Frontal cortex (tissue), 4 donors: ENCODE measurements around the gene FGD3. TPM values are rescaled to one million over a fixed set of nuclear protein-coding genes. Genes with fewer than 3 reads are reported as not detected.
"Not testable (repeated sequence)": the region's sequence is repeated elsewhere in the genome, so short reads cannot be mapped to it uniquely, and the experiment has no call there.

ENCODE experiments used
- DNase-seq, 2 donors: peaks; one replicate each; pipeline ENCODE4 v3.0.0; 2012; ENCODE audit warnings: low spot score in 2 of 2
- FAIRE-seq: peaks from 2 replicates; lab custom pipeline; 2012; peaks lifted over from hg19 to GRCh38; lab: Jason Lieb, UNC
- total RNA-seq: library from RNA; depleted of rRNA; stranded (reverse); fragments of >200 nt; gene quantifications from one replicate; pipeline ENCODE4 v1.2.3, GENCODE V29; 2014
- donor health status: control.
- donor health status: control.
- donor health status: control.

The FGD3 gene
- total RNA-seq, 1 donor from 2014 or later = 17.9 TPM

DNA sequence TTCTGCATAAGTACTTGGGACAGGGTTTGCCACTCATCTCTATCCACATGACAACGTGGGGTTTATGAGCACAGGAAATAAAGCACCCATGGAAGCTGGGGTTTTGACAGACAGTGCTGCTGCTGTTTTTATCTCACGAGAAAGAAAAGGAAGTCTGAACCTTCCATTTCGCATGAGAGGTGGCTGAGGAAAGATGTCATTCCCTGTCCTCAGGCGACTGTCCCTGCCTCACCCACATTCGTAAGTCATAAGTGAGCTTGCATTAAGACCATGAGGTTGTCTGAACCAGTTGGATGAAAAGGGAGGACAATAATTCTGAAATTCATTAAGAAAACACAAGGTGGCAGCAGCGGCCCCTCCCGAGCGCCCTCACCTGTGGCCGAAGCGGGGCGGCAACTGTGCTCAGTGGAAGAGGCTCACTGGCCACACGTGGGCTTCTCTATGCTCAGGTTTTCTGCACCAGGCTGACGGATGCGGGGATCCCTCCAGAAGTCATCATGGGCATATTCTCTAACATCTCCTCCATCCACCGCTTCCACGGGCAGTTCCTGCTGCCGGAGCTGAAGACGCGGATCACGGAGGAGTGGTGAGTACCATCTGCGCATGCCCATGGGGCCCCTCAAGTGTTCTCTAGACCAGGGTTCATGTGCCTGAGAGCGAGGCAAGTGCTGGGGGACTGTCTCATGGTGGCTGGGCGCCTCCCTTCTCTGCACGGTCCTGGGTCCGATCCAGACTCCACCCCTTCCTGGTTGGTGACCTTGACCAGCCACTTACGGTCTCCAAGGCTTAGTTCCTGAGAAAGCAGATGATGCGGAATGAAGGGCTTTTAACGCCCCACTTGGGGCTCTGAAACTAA lies 56.5 kb downstream of the FGD3 start:
- FAIRE-seq (no peak), DNase-seq (peak in 1 of 2 donors; percentile 60)

DNA sequence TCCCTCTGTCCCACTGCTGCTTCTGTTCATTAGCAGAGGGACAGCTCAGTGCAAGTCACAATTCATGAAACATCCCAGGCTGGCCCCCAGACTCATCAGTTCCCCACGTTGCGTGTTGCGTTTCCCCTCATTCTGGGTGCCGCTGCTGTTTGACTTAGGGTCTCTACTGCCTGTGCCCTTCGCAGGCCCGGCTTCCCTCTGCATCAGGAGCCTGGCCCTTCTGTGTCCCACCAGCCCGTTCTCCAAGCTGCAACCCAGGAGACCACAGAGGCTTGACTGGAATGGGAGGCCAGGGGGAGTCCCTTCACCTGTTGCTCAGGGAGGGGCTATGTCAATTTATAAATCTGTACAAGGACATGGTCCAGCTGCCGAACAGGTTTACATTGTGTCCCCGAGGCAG lies 57.2 kb downstream of the FGD3 start:
- FAIRE-seq = no peak

DNA sequence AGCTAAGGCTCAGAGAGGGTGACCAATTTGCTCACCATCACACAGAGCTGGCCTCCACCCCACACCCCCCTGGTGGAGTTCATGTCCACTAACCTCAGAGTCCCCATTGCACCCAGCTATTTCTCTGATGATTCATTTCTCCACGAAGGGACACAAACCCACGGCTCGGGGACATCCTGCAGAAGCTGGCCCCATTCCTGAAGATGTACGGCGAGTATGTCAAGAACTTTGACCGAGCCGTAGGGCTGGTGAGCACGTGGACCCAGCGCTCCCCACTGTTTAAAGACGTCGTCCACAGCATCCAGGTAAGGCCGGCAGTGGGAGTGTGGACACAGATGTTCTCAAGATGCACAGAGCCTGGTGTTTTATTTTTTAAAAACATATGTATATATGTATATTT lies 58.6 kb downstream of the FGD3 start:
- FAIRE-seq = no peak
- DNase-seq = no peak

More for the DNA sequence above, 57.2 kb downstream of the FGD3 start:
- DNase-seq = no peak

DNA sequence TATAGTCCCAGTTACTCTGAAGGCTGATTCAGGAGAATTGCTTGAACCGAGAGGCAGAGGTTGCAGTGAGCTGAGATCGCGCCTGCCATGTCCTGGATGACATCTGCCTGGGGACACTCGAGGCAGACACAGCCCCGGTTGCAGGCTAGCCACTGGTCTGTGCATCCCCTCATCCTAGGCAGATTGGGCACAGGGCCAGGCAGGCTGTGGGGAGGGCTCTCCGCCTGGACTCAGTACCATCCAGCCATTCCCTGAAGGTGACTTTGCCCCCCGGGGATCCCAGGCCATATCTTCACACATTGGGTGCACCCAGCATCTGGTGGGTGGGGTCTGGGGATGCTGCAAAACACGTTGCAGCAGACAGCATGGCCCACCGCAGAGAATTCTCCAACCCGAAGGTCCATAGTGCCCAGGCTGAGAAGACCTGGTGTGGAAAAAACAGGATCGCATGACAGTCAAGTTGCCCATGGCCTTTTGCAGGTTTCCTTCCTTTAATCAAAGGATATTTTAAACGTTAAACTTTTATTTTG lies 60.3 kb downstream of the FGD3 start:
- FAIRE-seq (no peak), DNase-seq (no peak)

DNA sequence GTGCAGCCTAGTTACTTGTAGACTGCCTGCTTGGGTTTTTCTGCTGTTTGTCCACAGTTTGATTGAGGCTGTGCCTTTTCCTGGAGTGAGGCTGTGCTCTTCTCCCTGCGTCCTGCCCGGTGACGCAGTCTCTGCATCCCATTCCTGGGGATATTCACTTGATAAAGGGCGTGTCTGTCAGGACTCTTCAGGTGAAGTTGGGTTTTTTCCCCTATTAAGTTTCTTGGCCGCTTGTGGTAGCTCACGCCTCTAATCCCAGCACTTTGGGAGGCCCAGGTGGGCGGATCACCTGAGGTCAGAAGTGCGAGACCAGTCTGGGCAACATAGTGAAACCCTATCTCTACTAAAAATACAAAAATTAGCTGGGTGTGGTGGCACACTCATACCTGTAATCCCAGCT lies 61.1 kb downstream of the FGD3 start:
- no peak for FAIRE-seq
- DNase-seq = no peak

DNA sequence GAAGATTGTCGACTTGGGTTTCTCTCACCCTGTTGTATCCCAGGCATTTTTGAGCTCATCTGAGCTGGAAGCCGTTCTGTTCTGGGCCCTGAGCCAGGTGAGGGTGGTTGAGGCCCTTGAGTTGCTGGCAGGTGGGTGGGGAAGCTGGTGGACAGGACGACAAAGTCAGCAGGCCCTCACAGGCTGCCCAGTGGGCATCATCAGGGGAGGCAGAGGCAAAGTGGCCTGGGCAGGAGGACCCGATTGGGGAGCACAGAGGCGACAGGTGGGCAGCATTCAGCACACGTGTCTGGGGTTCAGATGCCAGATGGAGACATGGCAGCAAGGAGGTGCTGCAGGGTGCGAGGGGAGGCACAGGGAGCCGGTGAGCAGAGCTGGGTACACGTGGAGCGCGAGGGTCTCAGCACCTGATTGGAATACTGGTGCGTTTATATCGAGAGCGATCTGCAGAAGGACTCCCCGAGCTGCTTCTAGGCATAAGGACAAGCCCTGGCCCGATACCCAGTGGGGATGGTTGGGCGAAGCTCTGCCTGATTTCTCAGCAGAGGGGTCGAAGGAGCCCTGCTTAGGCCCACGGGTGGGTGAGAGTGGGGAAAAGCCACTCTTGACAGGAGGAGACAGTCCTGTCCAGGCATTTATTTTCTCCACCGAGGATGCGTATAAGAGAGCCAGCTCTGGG lies 62.2 kb downstream of the FGD3 start:
- DNase-seq (no peak), FAIRE-seq (no peak)

DNA sequence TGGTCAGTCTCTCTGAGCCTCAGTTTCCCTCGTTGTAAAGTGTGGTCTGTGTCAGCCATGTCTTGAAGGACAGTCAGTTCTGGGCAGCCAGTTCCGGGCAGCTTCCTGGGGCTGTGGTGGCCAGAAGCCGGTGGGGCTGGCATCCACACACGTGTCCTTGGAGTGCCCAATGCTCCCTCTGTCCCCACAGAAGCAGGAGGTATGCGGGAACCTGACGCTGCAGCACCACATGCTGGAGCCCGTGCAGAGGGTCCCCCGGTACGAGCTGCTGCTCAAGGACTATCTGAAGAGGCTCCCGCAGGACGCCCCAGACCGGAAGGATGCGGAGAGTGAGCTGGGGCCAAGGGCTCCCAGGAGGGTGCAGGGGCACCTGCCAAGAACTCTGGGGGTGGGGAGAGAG lies 62.7 kb downstream of the FGD3 start:
- FAIRE-seq = no peak

DNA sequence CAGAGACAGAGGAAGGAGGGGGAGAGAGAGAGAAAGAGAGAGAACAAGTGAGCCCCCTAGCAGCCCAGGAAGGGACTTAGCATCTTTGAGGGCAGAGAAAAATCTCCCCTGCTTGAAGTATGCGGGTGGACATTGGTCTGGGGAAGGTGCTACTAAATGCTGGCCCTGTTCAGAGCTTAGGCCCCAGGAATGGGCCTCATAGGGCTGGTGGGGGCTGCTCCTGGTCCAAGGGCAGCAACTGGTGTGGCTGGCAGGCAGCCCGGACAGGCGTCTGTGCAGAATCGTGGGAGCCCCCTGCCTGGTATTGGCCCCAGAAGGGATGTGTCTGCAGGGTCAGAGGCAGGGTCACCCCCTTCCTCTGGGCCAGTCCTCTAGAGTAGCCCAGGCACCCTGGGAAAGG lies 63.4 kb downstream of the FGD3 start:
- no peak for FAIRE-seq
- no peak for DNase-seq

More for the DNA sequence above, 62.7 kb downstream of the FGD3 start:
- no peak for DNase-seq

DNA sequence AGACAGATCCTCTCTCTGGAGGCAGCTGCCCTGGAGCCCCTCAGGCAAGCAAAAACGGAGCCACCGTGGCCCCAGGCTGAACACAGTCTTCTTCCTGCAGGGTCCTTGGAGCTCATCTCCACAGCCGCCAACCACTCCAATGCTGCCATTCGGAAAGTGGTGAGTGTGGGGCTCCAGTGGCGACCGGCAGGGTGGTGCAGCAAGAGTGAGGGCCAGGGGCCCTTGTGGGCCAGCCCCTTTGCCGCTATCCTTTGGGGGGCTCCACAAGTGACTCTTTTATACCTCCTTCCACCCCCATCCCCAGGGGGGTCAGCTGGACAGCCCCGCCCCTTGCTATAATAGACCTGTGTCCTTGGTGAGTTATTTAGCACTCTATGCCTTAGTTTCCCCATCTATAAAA lies 63.8 kb downstream of the FGD3 start:
- DNase-seq (no peak), FAIRE-seq (no peak)

DNA sequence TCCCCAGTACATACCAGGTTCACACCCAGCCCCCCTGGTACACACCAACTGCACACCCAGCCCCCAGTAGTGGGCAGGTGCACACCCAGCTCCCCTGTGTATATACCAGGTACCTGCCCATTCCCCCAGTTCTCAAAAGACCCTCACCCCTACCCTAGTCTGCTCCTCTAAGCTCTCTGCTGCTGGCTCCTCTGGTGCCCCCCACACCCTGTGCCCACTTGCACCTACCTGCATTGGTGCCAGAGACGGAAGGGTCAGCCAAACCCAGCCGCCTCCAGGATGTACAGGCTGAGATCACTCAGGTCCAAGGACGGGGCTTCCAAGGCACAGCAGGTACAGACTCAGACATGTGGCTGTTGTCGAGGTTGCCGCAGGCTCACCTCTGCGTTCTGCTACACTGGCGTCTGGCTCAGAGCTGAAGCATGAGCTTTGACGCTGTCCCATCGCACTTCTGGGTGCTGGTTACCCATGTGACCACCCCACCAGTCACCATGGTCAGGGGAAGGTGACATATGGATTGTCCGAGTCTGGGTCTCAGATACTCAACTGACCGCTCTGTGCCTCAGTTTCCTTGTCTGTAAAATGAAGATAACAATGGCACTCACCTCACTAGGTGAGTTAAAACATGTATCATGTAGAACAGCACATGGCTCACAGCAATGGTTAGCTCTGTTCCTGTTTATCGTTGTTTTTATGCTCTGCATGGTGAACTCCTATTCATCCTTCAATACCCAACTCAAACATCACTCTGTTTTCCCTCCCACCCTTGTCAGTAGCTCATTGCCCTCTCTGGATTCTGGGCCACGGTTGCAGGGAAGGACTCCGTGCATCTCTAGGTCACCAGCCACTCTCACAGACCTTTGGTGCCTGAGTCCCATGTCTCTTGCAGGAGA lies 65.9 kb downstream of the FGD3 start:
- no peak for DNase-seq
- FAIRE-seq = no peak

DNA sequence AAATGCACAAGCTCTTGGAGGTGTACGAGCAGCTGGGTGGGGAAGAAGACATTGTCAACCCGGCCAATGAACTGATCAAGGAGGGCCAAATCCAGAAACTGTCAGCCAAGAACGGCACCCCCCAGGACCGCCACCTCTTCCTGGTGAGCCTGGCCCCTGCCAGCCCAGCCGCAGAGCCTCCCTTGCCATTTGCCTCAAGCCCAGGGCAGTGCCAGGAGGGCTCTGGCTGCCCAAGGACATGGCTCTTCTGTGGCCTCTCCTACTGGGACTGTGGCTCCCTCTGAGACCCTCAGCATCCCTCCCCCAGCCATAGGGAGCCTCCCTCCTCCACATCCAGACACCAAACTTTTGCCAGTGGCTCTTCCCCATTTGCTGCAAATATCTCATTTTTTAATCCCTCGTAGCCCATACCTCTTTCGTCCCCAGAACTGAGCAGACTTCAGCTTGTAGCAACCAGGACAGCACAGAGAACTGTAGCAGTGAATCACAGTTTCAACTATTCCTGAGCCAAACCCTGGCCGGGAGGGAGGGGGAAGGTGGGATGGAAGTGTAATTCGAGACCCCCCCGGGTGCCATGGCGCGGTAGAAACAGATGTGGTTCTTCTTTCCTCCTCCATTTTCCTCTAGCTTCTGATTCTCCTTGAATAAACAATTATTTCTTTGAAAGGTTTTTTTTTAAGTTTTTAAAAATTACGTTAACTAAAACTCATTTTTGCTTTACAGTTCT lies 66.7 kb downstream of the FGD3 start:
- no peak for FAIRE-seq
- DNase-seq = no peak

DNA sequence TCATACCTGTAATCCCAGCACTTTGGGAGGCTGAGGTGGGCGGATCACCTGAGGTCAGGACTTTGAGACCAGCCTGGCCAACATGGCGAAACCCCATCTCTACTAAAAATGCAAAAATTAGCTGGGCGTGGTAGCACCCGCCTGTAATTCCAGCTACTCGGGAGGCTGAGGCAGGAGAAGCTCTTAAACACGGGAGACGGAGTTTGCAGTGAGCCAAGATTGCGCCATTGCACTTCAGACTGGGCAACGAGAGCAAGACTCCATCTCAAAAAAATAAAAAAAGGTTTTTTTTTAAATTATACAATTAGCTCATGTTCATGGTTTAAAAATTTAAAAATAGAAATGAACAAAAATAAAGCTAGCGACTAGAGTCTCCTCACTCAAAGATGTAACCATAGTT lies 67.9 kb downstream of the FGD3 start:
- FAIRE-seq, DNase-seq: not testable (repeated sequence)

DNA sequence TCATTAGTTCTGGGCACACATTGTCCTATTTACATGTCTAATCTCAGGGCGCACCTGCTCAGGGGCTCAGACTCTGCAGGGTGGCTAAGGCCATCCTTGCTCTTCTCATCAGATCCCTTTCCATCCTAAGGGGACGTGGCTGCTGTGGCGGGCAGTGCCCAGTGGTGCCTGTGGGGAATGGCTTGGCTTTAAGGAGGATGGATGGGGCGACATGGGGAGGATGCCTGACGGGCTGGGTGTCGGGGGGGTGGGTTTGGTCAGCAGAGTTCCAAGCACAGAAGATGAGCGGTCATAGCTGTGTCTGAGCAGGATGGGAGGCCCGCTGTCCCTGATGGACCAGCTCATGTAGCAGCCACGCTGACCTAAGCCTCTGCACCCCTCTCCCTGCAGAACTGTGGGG lies 70.3 kb downstream of the FGD3 start:
- no peak for FAIRE-seq
- no peak for DNase-seq

DNA sequence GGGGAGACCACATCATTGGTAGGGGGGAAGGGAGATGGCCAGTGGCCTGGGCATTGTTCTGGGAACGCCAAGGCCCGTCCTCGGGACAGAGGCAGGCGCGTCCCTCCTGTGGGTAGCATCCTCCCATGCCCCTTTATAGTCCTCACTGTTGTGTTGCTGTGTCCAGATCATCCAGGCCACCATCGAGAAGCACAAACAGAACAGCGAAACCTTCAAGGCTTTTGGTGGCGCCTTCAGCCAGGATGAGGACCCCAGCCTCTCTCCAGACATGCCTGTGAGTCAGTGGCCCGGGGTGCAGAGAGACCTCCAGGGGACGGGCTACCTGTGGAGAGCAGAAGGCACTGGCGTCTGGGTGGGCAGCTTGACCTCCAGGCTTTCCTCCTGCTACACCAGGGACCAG lies 72.8 kb downstream of the FGD3 start:
- no peak for FAIRE-seq

DNA sequence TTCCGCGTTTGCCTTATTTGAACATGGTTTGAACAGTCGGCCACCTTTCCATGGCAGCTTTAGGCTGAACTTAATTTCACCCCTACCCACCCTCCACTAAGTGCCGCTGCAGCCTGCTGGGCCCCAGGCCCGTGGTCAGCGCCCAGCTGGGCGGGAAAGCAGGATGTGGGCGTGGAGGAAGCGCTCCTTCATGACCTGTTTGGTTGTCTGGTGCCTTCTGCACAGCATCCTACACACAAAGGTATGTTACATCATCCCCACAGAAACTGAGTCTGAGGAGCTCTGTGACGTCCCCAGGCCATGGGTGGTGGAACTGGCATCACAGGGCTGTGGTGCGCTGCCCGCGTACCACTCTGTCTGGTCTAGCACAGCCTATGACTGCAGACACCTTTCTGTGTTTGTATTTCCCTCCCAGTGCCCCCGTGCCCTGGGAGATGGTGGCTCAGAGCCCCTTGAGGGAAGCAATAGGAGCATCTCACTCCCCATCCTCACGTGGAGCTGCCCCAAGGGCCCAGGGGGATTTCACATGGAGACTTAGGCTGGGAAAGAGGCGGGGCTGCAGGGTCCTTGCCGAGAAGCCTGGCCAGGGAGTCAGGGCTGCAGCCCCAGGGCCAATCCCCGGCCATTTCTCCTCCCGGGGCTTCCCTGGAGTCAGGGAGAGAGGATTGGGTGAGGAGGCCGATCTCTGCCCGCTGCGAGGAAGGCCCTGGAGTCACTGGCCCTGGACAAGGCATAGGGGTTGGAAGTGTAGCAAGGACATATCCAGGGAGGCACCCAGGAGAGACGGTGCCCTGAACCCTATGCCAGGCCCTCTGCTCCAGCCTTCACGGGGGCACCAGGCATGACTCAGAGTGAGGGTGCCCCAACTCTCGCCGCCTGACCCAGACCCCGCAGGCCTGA lies 73.7 kb downstream of the FGD3 start:
- DNase-seq = no peak
- no peak for FAIRE-seq

More for the DNA sequence above, 72.8 kb downstream of the FGD3 start:
- DNase-seq = no peak

DNA sequence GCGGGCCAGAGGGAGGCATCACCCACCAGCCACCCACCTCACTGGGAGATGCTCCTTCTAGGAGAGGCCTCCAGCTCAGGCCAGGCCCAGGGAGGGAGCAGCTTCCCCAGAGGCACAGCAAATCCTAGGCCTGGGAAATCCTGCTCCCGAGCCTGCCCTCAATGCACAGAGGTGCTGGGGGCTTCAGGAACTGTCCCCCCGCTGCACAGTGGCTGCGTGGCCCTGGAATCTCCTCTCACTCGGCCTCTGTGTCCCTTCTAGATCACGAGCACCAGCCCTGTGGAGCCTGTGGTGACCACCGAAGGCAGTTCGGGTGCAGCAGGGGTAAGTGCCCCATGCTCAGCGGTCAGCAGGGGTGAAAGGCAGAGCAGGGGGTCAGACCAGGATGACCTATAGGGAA lies 74.7 kb downstream of the FGD3 start:
- no peak for FAIRE-seq
- no peak for DNase-seq

DNA sequence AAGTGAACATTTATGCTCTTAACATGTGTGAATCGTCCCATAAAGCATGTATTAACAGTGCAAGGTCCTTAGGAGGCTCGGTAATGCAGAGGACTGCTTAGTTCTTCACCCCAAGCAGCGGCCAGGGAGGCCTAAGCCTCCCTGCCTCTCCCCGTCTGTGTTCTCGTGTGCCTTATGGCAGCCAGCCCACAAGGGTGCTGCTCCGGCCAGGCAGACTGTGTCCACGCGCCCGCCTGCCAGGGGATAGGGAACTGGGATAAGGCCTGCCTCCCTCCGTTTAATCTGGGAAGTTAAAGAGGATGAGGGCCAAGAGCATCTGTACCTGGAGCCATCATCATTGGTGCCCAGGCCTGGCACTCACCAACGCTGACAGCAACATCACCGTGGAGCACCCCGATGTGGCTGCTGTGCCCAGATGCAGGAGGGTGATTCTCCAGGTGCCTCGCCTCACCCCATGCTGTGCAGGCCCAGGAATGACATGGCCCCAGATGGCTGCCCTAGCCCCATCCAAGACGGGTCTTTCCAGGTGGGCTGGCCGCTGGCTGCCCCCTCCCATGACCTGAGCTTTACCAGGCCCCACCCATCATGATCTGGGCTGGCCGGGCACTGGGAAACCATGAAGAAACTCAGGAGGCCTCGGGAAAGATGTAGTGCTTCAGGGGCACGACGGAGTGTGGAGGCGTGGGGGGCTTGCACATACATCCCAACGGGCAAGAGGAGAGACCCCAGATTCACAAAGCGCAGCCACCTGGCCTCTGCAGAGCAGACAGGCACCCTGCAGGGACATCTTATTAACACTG lies 75.6 kb downstream of the FGD3 start:
- DNase-seq (no peak), FAIRE-seq (no peak)

DNA sequence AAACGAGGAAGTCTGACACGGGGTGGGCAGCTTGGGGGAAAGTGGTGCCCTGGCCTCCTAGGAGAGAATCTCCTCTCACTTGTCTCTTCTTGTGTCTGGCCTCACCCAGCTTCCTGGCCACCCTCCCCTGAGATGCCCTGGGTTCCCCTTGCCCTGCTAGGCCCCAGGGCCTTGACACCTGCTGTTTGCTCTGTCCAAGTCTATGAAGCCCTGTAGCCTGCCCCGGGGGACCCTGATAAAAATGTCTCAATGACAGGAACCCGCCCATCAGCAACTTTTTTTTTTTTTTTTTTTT lies 76.1 kb downstream of the FGD3 start:
- DNase-seq = no peak
- no peak for FAIRE-seq
